ENCODE measurements around the gene ELOF1.

- TF ChIP-seq CTCF (IDR thresholded peaks at IDR 0.05) (no peak), POLR2A (IDR thresholded peaks at IDR 0.05) (no peak)
These were observed 39.1 kb upstream of the ELOF1 start for GRCh38 chr19:11598103-11598483.
